GM19239 (cell line): Measurements from ENCODE around the gene RPN1.

ENCODE experiments used
- DNase-seq: peaks from one replicate; pipeline ENCODE4 v3.0.0; 2011; ENCODE audit warnings: low spot score; ENCODE audit not compliant: insufficient read length
- FAIRE-seq: peaks from 2 replicates; lab custom pipeline; 2011; peaks lifted over from hg19 to GRCh38; lab: Jason Lieb, UNC

RPN1 gene

GRCh38 chr3:128585189-128585588 is 65.4 kb downstream of the RPN1 start:
- DNase-seq (no peak), FAIRE-seq (no peak)

DNA sequence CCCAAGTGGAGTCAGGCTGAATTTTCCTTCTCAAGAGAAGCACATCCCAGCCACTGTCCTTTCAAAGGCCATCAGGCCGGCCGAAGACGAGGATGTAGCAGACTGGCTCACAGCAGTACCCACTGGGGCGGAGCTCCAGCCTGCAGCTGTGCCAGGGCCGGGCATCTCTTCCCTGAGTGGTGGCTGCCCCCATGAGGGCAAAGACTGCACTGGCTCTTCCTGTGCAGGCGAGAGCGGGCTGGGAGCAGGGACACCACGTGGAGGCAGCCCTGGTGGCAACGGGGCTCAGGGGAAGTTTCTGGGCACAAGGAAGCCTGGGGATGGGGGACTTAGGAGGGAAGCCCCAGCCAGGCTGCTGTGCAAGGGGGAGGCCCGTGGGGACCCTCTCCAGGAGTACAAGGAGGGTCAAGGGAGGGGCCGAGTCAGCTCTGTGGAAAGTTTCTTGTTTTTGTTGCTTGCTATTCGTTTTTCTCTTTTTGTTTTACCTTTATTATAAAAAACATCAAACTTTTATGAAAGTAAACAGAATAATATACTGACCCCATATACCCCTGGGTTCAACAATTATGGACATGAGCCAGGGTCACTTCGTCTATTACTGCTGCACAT is 66.1 kb downstream of the RPN1 start:
- DNase-seq (no peak), FAIRE-seq (no peak)

DNA sequence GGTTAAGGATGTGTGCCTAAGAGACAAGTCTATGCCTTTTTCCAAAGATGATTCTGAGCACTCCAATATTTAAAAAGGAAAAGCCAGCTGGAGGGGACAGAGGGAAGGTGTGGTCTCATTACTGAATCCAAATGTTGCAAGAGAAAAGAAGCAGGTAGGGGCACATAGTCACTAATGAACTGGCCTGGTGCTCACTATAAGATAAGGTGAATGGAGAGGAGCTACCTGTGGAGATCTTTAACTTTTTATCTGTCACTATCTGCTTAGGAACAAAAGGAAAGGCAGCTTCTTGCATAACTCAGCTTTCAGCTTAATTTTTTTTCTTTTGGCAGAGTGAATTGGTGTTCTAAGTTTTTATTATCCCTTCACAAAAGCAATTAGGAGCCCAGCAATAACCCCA is 69.1 kb downstream of the RPN1 start:
- DNase-seq (no peak), FAIRE-seq (no peak)

DNA sequence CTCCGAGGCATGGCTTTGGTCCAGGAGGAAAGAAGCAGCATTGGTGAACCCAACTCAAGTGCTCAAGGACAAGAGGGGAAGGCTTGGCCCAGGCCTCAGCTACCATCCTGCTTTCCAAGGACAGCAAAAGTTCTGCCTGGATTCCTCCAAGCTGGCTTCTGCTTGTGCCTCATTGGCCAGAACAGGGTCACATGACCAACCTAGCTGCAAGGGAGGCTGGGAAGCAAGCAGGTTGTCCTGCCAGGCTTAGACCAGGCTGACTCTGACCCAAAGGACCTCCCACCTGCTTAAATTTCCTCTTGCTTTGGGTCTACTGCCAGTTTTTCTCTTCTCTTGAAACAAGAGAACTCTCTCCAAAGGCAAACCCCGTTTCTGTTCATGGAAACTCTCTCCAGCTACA is 70.7 kb downstream of the RPN1 start:
- no peak for FAIRE-seq
- DNase-seq, result no peak

DNA sequence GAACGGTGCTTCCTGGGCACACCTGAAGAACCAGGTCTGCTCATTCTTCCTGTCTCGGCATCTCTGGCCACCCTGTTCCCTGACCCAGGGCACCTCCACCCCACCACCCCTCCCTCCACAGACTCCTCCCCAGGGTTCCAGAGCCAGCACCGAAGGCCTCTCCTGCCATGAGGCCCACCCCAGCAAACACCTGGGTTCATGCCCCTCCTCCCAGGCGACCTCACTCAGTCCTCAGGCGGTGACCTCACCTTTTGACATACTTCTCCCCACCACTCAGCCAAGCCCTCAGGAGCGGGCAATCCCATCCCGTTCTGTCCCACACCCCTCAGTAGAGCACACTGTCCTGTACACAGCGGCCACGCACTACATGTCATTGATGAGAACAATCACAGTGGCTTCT is 72.3 kb downstream of the RPN1 start:
- FAIRE-seq (no peak), DNase-seq (no peak)

- FAIRE-seq (no peak), DNase-seq (no peak)
These were observed 72.9 kb downstream of the RPN1 start for GRCh38 chr3:128577711-128578110.

GRCh38 chr3:128576290-128576689 is 74.3 kb downstream of the RPN1 start:
- no peak for FAIRE-seq

DNA sequence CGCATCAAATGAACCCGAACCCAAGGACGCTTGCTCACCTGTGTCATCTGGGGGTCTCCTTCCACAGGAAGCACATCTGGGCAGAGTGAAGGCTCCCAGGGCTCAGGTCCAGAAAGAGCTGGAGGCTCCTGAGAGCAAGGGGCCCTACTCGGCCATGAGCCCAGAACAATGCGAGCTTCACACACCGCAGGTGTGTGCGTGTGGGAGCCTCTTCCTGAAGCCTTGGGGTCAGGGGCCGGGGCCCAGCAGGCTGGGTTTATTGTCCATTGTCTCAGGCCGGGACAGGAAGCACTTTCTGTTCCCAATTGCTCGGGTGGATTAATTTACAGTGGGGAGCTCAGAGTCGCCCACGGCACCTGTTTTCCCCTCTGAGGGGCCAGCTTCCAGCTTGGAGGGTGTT is 74.8 kb downstream of the RPN1 start:
- FAIRE-seq, result no peak
- no peak for DNase-seq

More at GRCh38 chr3:128576290-128576689, 74.3 kb downstream of the RPN1 start:
- DNase-seq, result no peak

DNA sequence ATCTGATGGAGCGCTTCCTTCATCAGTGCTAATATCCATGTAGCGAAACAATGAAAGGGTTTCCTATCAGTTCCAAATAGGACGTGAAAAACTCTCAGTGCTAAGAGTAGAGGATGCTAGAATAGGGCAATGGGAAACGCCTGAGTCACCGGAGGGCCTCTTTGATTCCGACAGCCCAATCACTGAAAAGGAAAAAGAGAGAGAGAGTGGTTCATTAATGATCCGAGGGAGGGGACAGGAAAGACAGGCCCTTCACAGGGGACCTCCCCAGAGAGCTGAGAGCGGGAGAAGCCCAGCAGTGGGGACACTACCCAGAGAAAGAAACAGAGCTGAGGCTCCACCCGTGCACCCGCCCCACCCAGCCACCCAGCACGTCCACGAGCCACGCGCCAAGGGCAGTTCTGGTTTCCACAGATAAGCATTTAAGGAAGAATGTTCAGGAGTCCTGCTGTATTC is 76.9 kb downstream of the RPN1 start:
- no peak for FAIRE-seq
- DNase-seq, result no peak

- no peak for FAIRE-seq
- no peak for DNase-seq
These were observed 77.5 kb downstream of the RPN1 start for GRCh38 chr3:128573160-128573559.

- FAIRE-seq (no peak), DNase-seq (peak; percentile 37)
These were observed 77.9 kb downstream of the RPN1 start for GRCh38 chr3:128572644-128573105.

DNA sequence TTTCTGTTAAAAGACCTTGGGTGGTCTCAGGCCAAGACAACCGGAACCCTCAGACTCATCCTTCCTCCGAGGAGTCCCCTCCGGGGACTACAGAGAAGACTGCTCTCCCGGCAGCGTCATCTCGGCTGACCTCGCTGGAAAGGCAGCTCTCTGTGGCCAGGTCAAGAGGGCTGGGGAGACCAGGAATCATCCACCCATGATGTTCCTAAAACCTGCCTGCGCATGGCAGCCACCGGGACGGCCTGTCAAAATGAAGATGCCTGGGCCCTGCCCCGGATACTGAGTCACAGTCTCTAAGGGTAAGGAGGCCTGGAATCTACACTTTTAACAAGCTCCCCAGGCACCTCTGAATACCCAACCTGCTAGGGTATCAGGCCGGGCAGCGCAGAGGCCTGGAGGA is 78.6 kb downstream of the RPN1 start:
- DNase-seq, result no peak
- no peak for FAIRE-seq
